Neural cell (in vitro differentiated cells): ENCODE results near the gene SLC19A1.

Experiments
- CTCF ChIP-seq: fragments of 450-650 bp; IDR thresholded peaks from 2 replicates; pipeline ENCODE4 v1.5.1; 2014; ENCODE audit warnings: antibody characterized with exemption, mild to moderate bottlenecking, moderate library complexity; ENCODE audit not compliant: poor library complexity, severe bottlenecking
- EP300 ChIP-seq: fragments of 450-650 bp; conservative IDR thresholded peaks from 2 replicates; pipeline ENCODE4 v1.6.1; 2014; ENCODE audit warnings: antibody characterized with exemption, mild to moderate bottlenecking, moderate library complexity; ENCODE audit not compliant: poor library complexity, severe bottlenecking
- EZH2 ChIP-seq: fragments of 200-600, 300-800 bp; shearing (Covaris generic), sonication (generic); IDR thresholded peaks from 2 replicates; pipeline ENCODE4 v1.6.1; 2014; ENCODE audit warnings: antibody characterized with exemption, low read length, borderline replicate concordance, mild to moderate bottlenecking; ENCODE audit not compliant: insufficient read depth, poor library complexity, severe bottlenecking
- POLR2AphosphoS5 ChIP-seq: IDR thresholded peaks from 2 replicates; pipeline ENCODE4 v1.6.1; 2012
- RAD21 ChIP-seq: fragments of 450-650 bp; conservative IDR thresholded peaks from 2 replicates; pipeline ENCODE4 v1.6.1; 2014; ENCODE audit warnings: antibody characterized with exemption, mild to moderate bottlenecking, moderate library complexity
- REST ChIP-seq: IDR thresholded peaks from 2 replicates; pipeline ENCODE4 v1.6.1; 2012; ENCODE audit warnings: borderline replicate concordance

GRCh38 chr21:45543710-45544448, 1.6 kb upstream of the SLC19A1 start:
- no peak for TF ChIP-seq CTCF
- no peak for TF ChIP-seq EZH2
- TF ChIP-seq REST, result no peak
- no peak for TF ChIP-seq POLR2AphosphoS5
- no peak for TF ChIP-seq RAD21
- no peak for TF ChIP-seq EP300
